GM13977 (cell line): Measurements from ENCODE around the gene DNAH17.
"Not testable (repeated sequence)": the region's sequence is repeated elsewhere in the genome, so short reads cannot be mapped to it uniquely, and the experiment has no call there.

Experiments
- DNase-seq: peaks from one replicate; pipeline ENCODE4 v3.0.0; 2012; ENCODE audit warnings: low spot score
- in situ Hi-C: fragments of 300-500 bp; cut with MboI; formaldehyde crosslinking; loops from one replicate; pipeline ENCODE4 v1.12.0; 2022; ENCODE audit warnings: low sequenced_read_pairs, low pct_unique_long_range_greater_than_20kb, mixed read lengths, inconsistent platforms; ENCODE audit not compliant: unreplicated experiment
- TF ChIP-seq, protein P1 (sequence below): IDR thresholded peaks from 2 replicates; pipeline ENCODE4 v1.5.1; 2012; ENCODE audit warnings: mild to moderate bottlenecking, control low read depth; ENCODE audit not compliant: insufficient read depth; ENCODE audit errors: extremely low read depth, missing control alignments

The DNAH17 gene

GRCh38 chr17:78471635-78472034, 105.6 kb downstream of the DNAH17 start:
- DNase-seq, result no peak
- in situ Hi-C loops, result no loop called here
- TF ChIP-seq, protein P1, sequence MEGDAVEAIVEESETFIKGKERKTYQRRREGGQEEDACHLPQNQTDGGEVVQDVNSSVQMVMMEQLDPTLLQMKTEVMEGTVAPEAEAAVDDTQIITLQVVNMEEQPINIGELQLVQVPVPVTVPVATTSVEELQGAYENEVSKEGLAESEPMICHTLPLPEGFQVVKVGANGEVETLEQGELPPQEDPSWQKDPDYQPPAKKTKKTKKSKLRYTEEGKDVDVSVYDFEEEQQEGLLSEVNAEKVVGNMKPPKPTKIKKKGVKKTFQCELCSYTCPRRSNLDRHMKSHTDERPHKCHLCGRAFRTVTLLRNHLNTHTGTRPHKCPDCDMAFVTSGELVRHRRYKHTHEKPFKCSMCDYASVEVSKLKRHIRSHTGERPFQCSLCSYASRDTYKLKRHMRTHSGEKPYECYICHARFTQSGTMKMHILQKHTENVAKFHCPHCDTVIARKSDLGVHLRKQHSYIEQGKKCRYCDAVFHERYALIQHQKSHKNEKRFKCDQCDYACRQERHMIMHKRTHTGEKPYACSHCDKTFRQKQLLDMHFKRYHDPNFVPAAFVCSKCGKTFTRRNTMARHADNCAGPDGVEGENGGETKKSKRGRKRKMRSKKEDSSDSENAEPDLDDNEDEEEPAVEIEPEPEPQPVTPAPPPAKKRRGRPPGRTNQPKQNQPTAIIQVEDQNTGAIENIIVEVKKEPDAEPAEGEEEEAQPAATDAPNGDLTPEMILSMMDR, result no peak

DNA sequence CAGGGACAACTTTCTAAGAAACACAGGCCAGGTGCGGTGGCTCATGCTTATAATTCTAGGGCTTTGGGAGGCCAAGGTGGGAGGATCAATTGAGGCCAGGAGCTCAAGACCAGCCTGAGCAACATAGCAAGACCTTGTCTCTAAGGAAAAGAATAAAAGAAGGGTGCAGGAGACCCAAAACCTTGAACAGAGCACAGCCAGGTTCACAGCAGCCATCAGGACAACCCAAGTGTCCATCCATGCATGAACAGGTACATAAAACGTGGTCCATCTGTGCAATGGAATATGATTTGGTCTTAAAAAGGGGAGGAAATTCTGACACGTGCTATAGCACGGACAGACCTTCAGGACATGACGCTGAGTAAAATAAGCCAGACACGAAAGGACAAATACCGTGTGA, 107.8 kb downstream of the DNAH17 start:
- in situ Hi-C loops, result no loop called here
- DNase-seq, result no peak

DNA sequence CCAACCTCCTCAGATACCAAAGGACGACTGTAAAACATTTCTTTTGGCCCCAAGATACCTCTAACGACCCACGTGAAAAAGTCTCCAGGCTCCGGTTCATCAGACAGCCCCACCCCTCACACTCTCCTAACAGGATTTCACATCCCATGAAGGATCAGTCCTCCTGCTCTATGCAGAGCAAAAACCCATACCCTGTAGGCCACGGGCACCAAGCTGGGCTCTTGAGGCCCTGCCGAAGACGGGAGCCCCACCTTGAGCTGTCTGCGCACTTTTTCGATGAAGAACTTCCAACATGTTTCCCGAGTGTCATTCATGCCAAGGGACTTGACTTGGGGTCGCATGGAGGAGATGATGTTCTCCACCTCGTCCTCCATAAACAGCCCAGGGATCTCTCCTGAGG, 108.8 kb downstream of the DNAH17 start:
- TF ChIP-seq, protein P1, result no peak
- in situ Hi-C loops, result no loop called here
- no peak for DNase-seq

More for the DNA sequence above, 107.8 kb downstream of the DNAH17 start:
- TF ChIP-seq, protein P1, result no peak

GRCh38 chr17:78466786-78467715, 110.1 kb downstream of the DNAH17 start:
- TF ChIP-seq, protein P1, result no peak

GRCh38 chr17:78466109-78466785, 110.9 kb downstream of the DNAH17 start:
- in situ Hi-C loops, DNase-seq: not testable (repeated sequence)

More at GRCh38 chr17:78466786-78467715, 110.1 kb downstream of the DNAH17 start:
- in situ Hi-C loops, result no loop called here
- DNase-seq, result no peak

GRCh38 chr17:78462148-78462547, 115.0 kb downstream of the DNAH17 start:
- in situ Hi-C loops, result no loop called here
- TF ChIP-seq, protein P1, result no peak

DNA sequence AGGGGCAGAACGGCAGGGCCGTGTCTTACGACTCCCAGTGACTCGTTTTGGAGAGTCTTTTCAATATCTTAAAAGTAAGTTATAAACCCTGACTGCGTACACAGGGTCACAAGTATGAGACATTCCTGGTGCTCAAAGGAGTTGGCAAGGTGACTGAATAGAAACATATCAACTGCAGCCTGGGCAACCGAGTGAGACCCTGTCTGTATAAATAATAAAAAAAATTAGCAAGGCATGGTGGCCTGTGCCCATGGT, 115.5 kb downstream of the DNAH17 start:
- no peak for DNase-seq
- in situ Hi-C loops, result no loop called here
- TF ChIP-seq, protein P1, result no peak

More at GRCh38 chr17:78462148-78462547, 115.0 kb downstream of the DNAH17 start:
- no peak for DNase-seq
